ENCODE measurements around the gene MBD5.
"Not testable (repeated sequence)": the region's sequence is repeated elsewhere in the genome, so short reads cannot be mapped to it uniquely, and the experiment has no call there.

MBD5 gene

GRCh38 chr2:148021059-148021861 lies at the start of gene MBD5:
Gene MBD5, plus strand, starts transcription at chr2:148021091.
- H3K27ac ChIP-seq (ENCODE audit: low read depth, low read length) = peak within 1 kb of the TSS; percentile 92
- H3K9me3 ChIP-seq (ENCODE audit: control insufficient read depth, insufficient read depth, low read length) = no peaks in the 10 kb centered on the region
- no peaks in the 10 kb centered on the region for H3K36me3 ChIP-seq (ENCODE audit: control insufficient read depth, insufficient read depth, low read length)
- no peaks in the 10 kb centered on the region for H3K27me3 ChIP-seq (ENCODE audit: control insufficient read depth, insufficient read depth, low read length)
- H3K9ac ChIP-seq (ENCODE audit: low read depth, low read length) = peak within 1 kb of the TSS; percentile 79
- H3K4me1 ChIP-seq (ENCODE audit: control insufficient read depth, insufficient read depth, low read length) = peaks cover 18% of the 10 kb centered on the region; the same call in 1 of the 2 replicates
- peak within 1 kb of the TSS; percentile 97 for H3K4me3 ChIP-seq (ENCODE audit: low read depth, low read length)

DNA sequence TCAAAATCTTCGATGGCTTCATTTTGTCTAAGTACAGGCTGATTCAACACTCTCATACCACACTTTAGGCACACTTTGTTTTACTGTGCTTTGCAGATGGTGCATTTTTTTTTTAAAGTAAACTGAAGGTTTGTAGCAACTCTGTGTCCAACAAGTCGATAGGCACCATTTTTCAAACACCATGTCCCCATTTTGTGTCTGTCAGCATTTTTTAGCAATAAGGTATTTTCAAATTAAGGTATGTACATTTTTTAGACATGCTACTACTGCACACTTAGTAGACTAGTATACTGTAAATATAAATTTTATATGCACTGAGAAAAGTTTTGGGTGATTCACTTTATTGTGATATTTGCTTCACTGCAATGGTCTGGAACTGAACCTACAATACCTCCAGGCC lies 44.8 kb upstream of the MBD5 start:
- Histone ChIP-seq H3K36me3 (ENCODE audit: control insufficient read depth, insufficient read depth, low read length) (peaks cover 20% of the 10 kb centered on the region), H3K9ac (ENCODE audit: low read depth, low read length) (no peak overlapping the region), H3K9me3 (ENCODE audit: control insufficient read depth, insufficient read depth, low read length) (no peaks in the 10 kb centered on the region), H3K27me3 (ENCODE audit: control insufficient read depth, insufficient read depth, low read length) (no peaks in the 10 kb centered on the region), H3K4me1 (ENCODE audit: control insufficient read depth, insufficient read depth, low read length) (peaks cover 6% of the 10 kb centered on the region; the same call in 1 of the 2 replicates), H3K27ac (ENCODE audit: low read depth, low read length) (no peak overlapping the region), H3K4me3 (ENCODE audit: low read depth, low read length) (no peak overlapping the region)

DNA sequence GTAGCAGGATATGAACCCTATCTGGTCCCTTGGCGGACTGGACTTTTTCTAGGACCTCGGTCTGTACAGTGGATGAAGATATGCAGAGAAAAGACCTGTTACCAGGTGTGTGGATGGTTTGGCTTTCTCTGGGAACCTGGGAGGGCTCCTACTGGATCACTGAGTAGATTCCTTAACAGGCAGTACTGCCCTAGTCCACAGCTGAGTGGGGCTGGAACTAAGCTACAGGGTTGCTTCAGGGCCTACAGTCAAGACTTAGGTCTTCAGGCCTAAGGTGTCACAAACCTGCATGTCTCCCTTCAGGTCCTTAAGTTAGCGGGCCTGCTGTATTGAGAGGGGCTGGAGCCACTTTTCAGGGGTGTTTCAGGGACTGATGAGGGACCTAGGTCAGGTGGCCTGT lies 43.2 kb upstream of the MBD5 start:
- Histone ChIP-seq H3K27ac (ENCODE audit: low read depth, low read length) (no peak overlapping the region), H3K9ac (ENCODE audit: low read depth, low read length) (no peak overlapping the region), H3K4me1 (ENCODE audit: control insufficient read depth, insufficient read depth, low read length) (peaks cover 6% of the 10 kb centered on the region; the same call in 1 of the 2 replicates), H3K4me3 (ENCODE audit: low read depth, low read length) (no peak overlapping the region), H3K36me3 (ENCODE audit: control insufficient read depth, insufficient read depth, low read length) (peaks cover 10% of the 10 kb centered on the region), H3K27me3 (ENCODE audit: control insufficient read depth, insufficient read depth, low read length) (no peaks in the 10 kb centered on the region), H3K9me3 (ENCODE audit: control insufficient read depth, insufficient read depth, low read length) (no peaks in the 10 kb centered on the region)

DNA sequence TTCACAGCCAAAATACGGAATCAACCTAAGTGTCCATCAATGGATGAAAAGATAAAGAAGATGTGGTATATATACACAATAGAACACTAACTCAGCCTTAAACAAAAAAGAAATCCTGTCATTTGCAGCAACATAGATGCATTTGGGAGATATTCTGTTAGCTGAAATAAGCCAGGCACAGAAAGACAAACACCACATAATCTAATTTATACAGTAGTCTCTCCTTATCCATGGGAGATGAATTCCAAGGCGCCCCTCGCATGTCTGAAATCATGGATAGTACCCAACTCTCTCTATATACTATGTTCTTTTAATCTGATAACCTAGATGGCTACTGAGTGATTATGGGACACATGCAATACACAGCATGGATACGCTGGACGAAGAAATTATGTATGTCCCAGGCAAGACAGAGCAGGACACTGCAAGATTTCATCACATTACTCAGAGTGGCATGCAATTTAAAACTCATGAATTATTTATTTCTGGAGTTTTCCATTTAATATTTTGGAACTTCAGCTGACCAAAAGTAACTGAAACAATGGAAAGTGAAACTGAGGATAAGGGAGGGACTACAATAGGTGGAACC lies 39.9 kb upstream of the MBD5 start:
- H3K27ac ChIP-seq (ENCODE audit: low read depth, low read length) = no peak overlapping the region
- no peaks in the 10 kb centered on the region for H3K27me3 ChIP-seq (ENCODE audit: control insufficient read depth, insufficient read depth, low read length)

GRCh38 chr2:147989102-147989501 lies 31.8 kb upstream of the MBD5 start:
- Histone ChIP-seq H3K9ac (ENCODE audit: low read depth, low read length) (no peak overlapping the region), H3K36me3 (ENCODE audit: control insufficient read depth, insufficient read depth, low read length) (no peaks in the 10 kb centered on the region), H3K4me1 (ENCODE audit: control insufficient read depth, insufficient read depth, low read length) (peaks cover 19% of the 10 kb centered on the region), H3K27me3 (ENCODE audit: control insufficient read depth, insufficient read depth, low read length) (no peaks in the 10 kb centered on the region), H3K27ac (ENCODE audit: low read depth, low read length) (peak overlapping the region; percentile 6), H3K9me3 (ENCODE audit: control insufficient read depth, insufficient read depth, low read length) (no peaks in the 10 kb centered on the region), H3K4me3 (ENCODE audit: low read depth, low read length) (no peak overlapping the region)

More for the DNA sequence above, 39.9 kb upstream of the MBD5 start:
- Histone ChIP-seq H3K9ac (ENCODE audit: low read depth, low read length) (no peak overlapping the region), H3K4me3 (ENCODE audit: low read depth, low read length) (no peak overlapping the region), H3K4me1 (ENCODE audit: control insufficient read depth, insufficient read depth, low read length) (no peaks in the 10 kb centered on the region), H3K9me3 (ENCODE audit: control insufficient read depth, insufficient read depth, low read length) (no peaks in the 10 kb centered on the region), H3K36me3 (ENCODE audit: control insufficient read depth, insufficient read depth, low read length) (0 out of 2 replicates have a peak, but pooled peaks cover 3% of the 10 kb centered on the region)

DNA sequence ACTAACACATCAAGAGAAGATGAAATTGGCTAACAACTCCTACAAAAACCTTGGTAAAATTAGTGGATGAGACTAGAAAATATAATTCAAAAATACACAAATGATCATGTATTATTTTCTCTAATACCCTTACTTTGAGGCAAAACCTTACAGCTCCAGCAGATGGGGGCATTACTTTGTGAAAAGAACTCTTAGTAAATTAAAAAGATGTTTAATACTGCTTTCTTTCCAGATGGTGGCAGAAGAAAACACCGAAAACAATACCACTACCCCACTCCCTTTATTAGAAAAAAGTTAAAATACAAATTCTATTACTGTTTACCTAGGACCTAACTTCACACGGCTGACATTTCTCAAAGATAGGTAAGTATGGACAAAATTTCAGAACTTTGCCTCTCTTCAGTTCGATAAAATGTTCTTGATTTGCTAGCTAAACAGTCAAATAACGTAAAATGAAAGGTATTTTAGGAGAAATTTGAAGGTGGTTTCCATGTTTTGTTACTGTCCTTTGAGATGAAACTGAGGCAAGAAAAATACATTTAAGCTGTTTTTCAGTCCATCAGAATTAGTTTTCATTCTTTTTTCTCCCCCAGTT lies 31.0 kb upstream of the MBD5 start:
- no peak overlapping the region for H3K9ac ChIP-seq (ENCODE audit: low read depth, low read length)
- H3K27me3 ChIP-seq (ENCODE audit: control insufficient read depth, insufficient read depth, low read length) = no peaks in the 10 kb centered on the region
- H3K36me3 ChIP-seq (ENCODE audit: control insufficient read depth, insufficient read depth, low read length) = no peaks in the 10 kb centered on the region
- H3K4me1 ChIP-seq (ENCODE audit: control insufficient read depth, insufficient read depth, low read length) = peaks cover 19% of the 10 kb centered on the region
- H3K4me3 ChIP-seq (ENCODE audit: low read depth, low read length) = no peak overlapping the region
- no peak overlapping the region for H3K27ac ChIP-seq (ENCODE audit: low read depth, low read length)
- no peaks in the 10 kb centered on the region for H3K9me3 ChIP-seq (ENCODE audit: control insufficient read depth, insufficient read depth, low read length)

DNA sequence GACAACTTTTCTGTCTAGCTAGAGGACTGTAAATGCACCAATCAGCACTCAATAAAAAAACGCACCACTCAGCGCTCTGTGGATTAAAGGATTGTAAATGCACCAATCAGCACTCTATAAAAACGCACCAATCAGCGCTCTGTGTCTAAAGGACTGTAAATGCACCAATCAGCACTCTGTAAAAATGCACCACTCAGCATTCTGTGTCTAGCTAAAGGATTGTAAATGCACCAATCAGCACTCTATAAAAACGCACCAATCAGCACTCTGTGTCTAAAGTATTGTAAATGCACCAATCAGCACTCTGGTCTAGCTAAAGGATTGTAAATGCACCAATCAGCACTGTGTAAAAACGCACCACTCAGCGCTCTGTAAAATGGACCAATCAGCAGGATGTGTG lies 25.9 kb upstream of the MBD5 start:
- Histone ChIP-seq H3K9me3 (ENCODE audit: control insufficient read depth, insufficient read depth, low read length) (peaks cover 10% of the 10 kb centered on the region; the same call in 1 of the 2 replicates), H3K4me1 (ENCODE audit: control insufficient read depth, insufficient read depth, low read length) (peaks cover 16% of the 10 kb centered on the region)
- H3K27me3 ChIP-seq (ENCODE audit: control insufficient read depth, insufficient read depth, low read length); H3K9ac ChIP-seq (ENCODE audit: low read depth, low read length); H3K36me3 ChIP-seq (ENCODE audit: control insufficient read depth, insufficient read depth, low read length); H3K4me3 ChIP-seq (ENCODE audit: low read depth, low read length); H3K27ac ChIP-seq (ENCODE audit: low read depth, low read length): not testable (repeated sequence)

DNA sequence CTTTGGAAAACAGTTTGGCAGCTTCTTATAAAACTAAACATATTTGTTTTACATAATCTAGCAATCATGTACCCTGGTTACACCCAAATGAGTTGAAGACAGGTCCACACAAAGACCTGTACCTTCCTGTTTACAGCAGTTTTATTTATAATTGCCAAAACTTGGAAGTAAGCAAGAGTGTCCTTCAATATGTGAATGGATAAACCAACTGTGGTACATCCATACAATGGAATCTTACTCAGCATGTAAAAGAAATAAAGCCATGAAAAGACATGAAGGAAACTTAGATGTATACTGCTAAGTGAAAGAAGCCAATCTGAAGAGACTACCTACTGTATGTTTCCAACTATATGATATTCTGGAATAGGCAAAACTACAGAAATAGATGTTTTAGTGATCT lies 24.1 kb upstream of the MBD5 start:
- no peak overlapping the region for H3K4me3 ChIP-seq (ENCODE audit: low read depth, low read length)
- H3K27ac ChIP-seq (ENCODE audit: low read depth, low read length) = no peak overlapping the region
- peaks cover 24% of the 10 kb centered on the region for H3K4me1 ChIP-seq (ENCODE audit: control insufficient read depth, insufficient read depth, low read length)
- no peaks in the 10 kb centered on the region for H3K27me3 ChIP-seq (ENCODE audit: control insufficient read depth, insufficient read depth, low read length)
- peaks cover 7% of the 10 kb centered on the region; the same call in 1 of the 2 replicates for H3K36me3 ChIP-seq (ENCODE audit: control insufficient read depth, insufficient read depth, low read length)
- peaks cover 10% of the 10 kb centered on the region; the same call in 1 of the 2 replicates for H3K9me3 ChIP-seq (ENCODE audit: control insufficient read depth, insufficient read depth, low read length)
- H3K9ac ChIP-seq (ENCODE audit: low read depth, low read length) = no peak overlapping the region

- Histone ChIP-seq H3K27ac (ENCODE audit: low read depth, low read length) (no peak overlapping the region), H3K36me3 (ENCODE audit: control insufficient read depth, insufficient read depth, low read length) (peaks cover 7% of the 10 kb centered on the region; the same call in 1 of the 2 replicates), H3K9ac (ENCODE audit: low read depth, low read length) (no peak overlapping the region), H3K4me3 (ENCODE audit: low read depth, low read length) (no peak overlapping the region), H3K27me3 (ENCODE audit: control insufficient read depth, insufficient read depth, low read length) (no peaks in the 10 kb centered on the region), H3K9me3 (ENCODE audit: control insufficient read depth, insufficient read depth, low read length) (peaks cover 10% of the 10 kb centered on the region; the same call in 1 of the 2 replicates), H3K4me1 (ENCODE audit: control insufficient read depth, insufficient read depth, low read length) (peaks cover 24% of the 10 kb centered on the region)
These were observed 22.7 kb upstream of the MBD5 start for GRCh38 chr2:147998203-147998602.

DNA sequence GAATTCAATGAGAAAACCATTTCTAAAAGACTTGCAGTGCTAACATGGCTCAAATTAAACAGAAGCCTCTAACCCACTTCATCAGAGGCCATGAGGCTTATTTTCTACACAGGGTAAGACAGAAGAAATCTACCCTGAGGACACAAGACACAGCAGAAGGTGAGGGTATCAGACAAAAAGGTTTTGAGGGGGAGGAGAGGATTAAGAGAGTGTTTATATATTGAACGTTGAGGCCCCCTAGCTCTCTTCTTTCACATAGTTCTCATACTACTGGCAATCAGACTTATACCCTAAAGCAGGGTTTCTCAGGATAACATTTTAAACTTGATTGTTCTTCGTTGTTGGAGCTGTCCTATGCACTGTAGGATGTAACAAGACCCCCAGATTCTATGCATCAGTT lies 21.8 kb upstream of the MBD5 start:
- Histone ChIP-seq H3K27ac (ENCODE audit: low read depth, low read length) (peak overlapping the region; percentile 20), H3K4me3 (ENCODE audit: low read depth, low read length) (no peak overlapping the region), H3K9ac (ENCODE audit: low read depth, low read length) (no peak overlapping the region), H3K27me3 (ENCODE audit: control insufficient read depth, insufficient read depth, low read length) (no peaks in the 10 kb centered on the region), H3K36me3 (ENCODE audit: control insufficient read depth, insufficient read depth, low read length) (peaks cover 7% of the 10 kb centered on the region; the same call in 1 of the 2 replicates), H3K4me1 (ENCODE audit: control insufficient read depth, insufficient read depth, low read length) (peaks cover 24% of the 10 kb centered on the region), H3K9me3 (ENCODE audit: control insufficient read depth, insufficient read depth, low read length) (peaks cover 10% of the 10 kb centered on the region; the same call in 1 of the 2 replicates)

DNA sequence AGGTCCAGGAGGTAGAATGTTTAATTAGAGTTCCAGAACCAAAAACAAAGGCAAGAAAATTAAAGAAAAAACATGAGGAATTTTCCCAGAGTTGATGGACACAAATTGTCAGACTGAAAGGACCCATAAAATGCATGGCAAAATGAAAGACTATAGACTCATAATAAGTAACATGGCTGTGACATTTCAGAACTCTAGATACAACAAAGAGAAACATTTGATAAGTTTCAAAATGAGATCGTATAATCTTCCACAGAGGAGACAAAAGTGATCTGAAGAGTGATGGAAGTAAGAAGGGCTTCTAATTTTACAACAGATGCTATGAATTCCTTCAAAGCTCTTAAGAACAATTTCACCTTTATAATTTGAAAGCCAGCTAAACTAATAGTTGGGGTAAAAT lies 20.8 kb upstream of the MBD5 start:
- Histone ChIP-seq H3K9me3 (ENCODE audit: control insufficient read depth, insufficient read depth, low read length) (peaks cover 9% of the 10 kb centered on the region; the same call in 1 of the 2 replicates), H3K4me3 (ENCODE audit: low read depth, low read length) (no peak overlapping the region), H3K36me3 (ENCODE audit: control insufficient read depth, insufficient read depth, low read length) (peaks cover 7% of the 10 kb centered on the region; the same call in 1 of the 2 replicates), H3K27me3 (ENCODE audit: control insufficient read depth, insufficient read depth, low read length) (no peaks in the 10 kb centered on the region), H3K27ac (ENCODE audit: low read depth, low read length) (no peak overlapping the region), H3K4me1 (ENCODE audit: control insufficient read depth, insufficient read depth, low read length) (peaks cover 24% of the 10 kb centered on the region), H3K9ac (ENCODE audit: low read depth, low read length) (no peak overlapping the region)
